PC-9 (cell line): ENCODE data around the gene CLINT1. TPM values are rescaled to one million over a fixed set of nuclear protein-coding genes. Genes with fewer than 3 reads are reported as not detected.

Source experiments
- BruUV-seq: library from RNA; stranded (reverse); fragments of 400-500 nt; replicated peaks from 2 replicates; lab custom pipeline; 2021; lab: Mats Ljungman, UMichigan
- CTCF ChIA-PET: fragments of 300-600 bp; sonication (Branson Sonifier 250); formaldehyde crosslinking; loops from one replicate; lab custom pipeline; 2022; ENCODE audit warnings: antibody characterized with exemption; lab: Charles Lee
- POLR2A ChIA-PET: fragments of 300-600 bp; sonication (Branson Sonifier 250); formaldehyde crosslinking; loops from one replicate; lab custom pipeline; 2022; ENCODE audit warnings: antibody characterized with exemption; ENCODE audit not compliant: unreplicated experiment; lab: Charles Lee
- DNase-seq, 2 experiments: peaks; one replicate each; pipeline versions ENCODE4 v3.0.0 to v3.0.0-alpha.2; 2015 to 2022; ENCODE audit warnings: mixed read lengths in 1 of 2
- H2AFZ ChIP-seq: fragments of 200-600 bp; sonication (generic); 2 replicates; pipeline ENCODE4 v1.8.1; 2017; ENCODE audit warnings: antibody characterized with exemption
- H3F3A ChIP-seq: fragments of 200-600 bp; sonication (generic); 2 replicates; pipeline ENCODE4 v1.8.1; 2017; ENCODE audit warnings: antibody characterized with exemption, mild to moderate bottlenecking, low read depth; ENCODE audit not compliant: insufficient read depth
- H3K27ac ChIP-seq: fragments of 200-600 bp; sonication (generic); 2 replicates; pipeline ENCODE4 v1.6.1; 2016; ENCODE audit warnings: mixed run types
- H3K27me3 ChIP-seq: fragments of 200-600 bp; sonication (generic); 2 replicates; pipeline ENCODE4 v1.6.1; 2016; ENCODE audit warnings: low read depth, mixed run types; ENCODE audit not compliant: insufficient read depth
- H3K36me3 ChIP-seq: fragments of 200-600 bp; sonication (generic); 2 replicates; pipeline ENCODE4 v1.6.1; 2016; ENCODE audit warnings: low read depth, mixed run types
- H3K4me1 ChIP-seq: fragments of 200-600 bp; sonication (generic); replicated peaks from 2 replicates; pipeline ENCODE4 v1.6.1; 2016; ENCODE audit warnings: mixed run types; ENCODE audit not compliant: insufficient read depth
- H3K4me2 ChIP-seq: fragments of 200-600 bp; sonication (generic); 2 replicates; pipeline ENCODE4 v1.6.1; 2017; ENCODE audit warnings: mixed run types
- H3K4me3 ChIP-seq: fragments of 200-600 bp; sonication (generic); 2 replicates; pipeline ENCODE4 v1.6.1; 2016; ENCODE audit warnings: mixed run types
- H3K79me2 ChIP-seq: fragments of 200-600 bp; sonication (generic); 2 replicates; pipeline ENCODE4 v1.6.1; 2017; ENCODE audit warnings: low read depth, mixed run types
- H3K9me2 ChIP-seq: fragments of 200-600 bp; sonication (generic); 2 replicates; pipeline ENCODE4 v1.8.1; 2017; ENCODE audit warnings: mild to moderate bottlenecking; ENCODE audit not compliant: insufficient read depth
- H3K9me3 ChIP-seq: fragments of 200-600 bp; sonication (generic); 2 replicates; pipeline ENCODE4 v1.8.1; 2016; ENCODE audit warnings: low read depth; ENCODE audit not compliant: insufficient read depth
- H4K20me1 ChIP-seq: fragments of 200-600 bp; sonication (generic); 2 replicates; pipeline ENCODE4 v1.8.1; 2017; ENCODE audit not compliant: insufficient read depth
- CTCF ChIP-seq: fragments of 200-600 bp; sonication (generic); conservative IDR thresholded peaks from 2 replicates; pipeline ENCODE4 v1.6.1; 2017; ENCODE audit warnings: mixed run types, antibody characterized with exemption, mild to moderate bottlenecking, moderate library complexity
- EZH2 ChIP-seq: fragments of 200-600 bp; sonication (generic); IDR thresholded peaks from 2 replicates; pipeline ENCODE4 v1.8.0; 2017; ENCODE audit warnings: antibody characterized with exemption, low read depth
- intact Hi-C: fragments of 100-400 bp; cut with micrococcal nuclease; formaldehyde crosslinking; loops from one replicate; pipeline ENCODE4 v1.10.0; 2022; ENCODE audit not compliant: unreplicated experiment
- total RNA-seq: library from RNA; stranded (reverse); gene quantifications from 2 replicates; pipeline ENCODE4 v1.2.3, GENCODE V29; 2021

The CLINT1 gene
- total RNA-seq, 1 experiment from 2014 or later, result 95.8 TPM

GRCh38 chr5:157747173-157747740, 111.7 kb downstream of the CLINT1 start:
- H3K79me2 ChIP-seq, result no peaks in the 10 kb centered on the region; the same call in 1 of the 2 replicates
- TF ChIP-seq EZH2 (no peak), CTCF (no peak)
- DNase-seq, result no peak
- no peaks in the 10 kb centered on the region for H3K36me3 ChIP-seq
- ChIA-PET CTCF (no interaction called here), POLR2A (no interaction called here)
- H3K4me2 ChIP-seq, result no peak overlapping the region
- H2AFZ ChIP-seq, result no peak overlapping the region
- H3K4me3 ChIP-seq, result no peak overlapping the region
- no peaks in the 10 kb centered on the region for H3K9me2 ChIP-seq
- no TSS peak for BruUV-seq
- H3K9me3 ChIP-seq, result no peaks in the 10 kb centered on the region
- H3K27ac ChIP-seq, result no peak overlapping the region
- intact Hi-C loops, result no loop called here
- H3K4me1 ChIP-seq, result peaks cover 12% of the 10 kb centered on the region
- peaks cover 3% of the 10 kb centered on the region; the same call in 1 of the 2 replicates for H3F3A ChIP-seq
- H4K20me1 ChIP-seq, result no peaks in the 10 kb centered on the region
- no peaks in the 10 kb centered on the region for H3K27me3 ChIP-seq

- H3K9me2 ChIP-seq, result no peaks in the 10 kb centered on the region
- H3K9me3 ChIP-seq, result no peaks in the 10 kb centered on the region
- H3F3A ChIP-seq, result peaks cover 3% of the 10 kb centered on the region; the same call in 1 of the 2 replicates
- POLR2A ChIA-PET, result no interaction called here
- H3K79me2 ChIP-seq, result no peaks in the 10 kb centered on the region; the same call in 1 of the 2 replicates
- no peak for DNase-seq
- no peaks in the 10 kb centered on the region for H4K20me1 ChIP-seq
- CTCF ChIA-PET, result no interaction called here
- H3K27ac ChIP-seq, result no peak overlapping the region
- H3K36me3 ChIP-seq, result no peaks in the 10 kb centered on the region
- TF ChIP-seq CTCF (no peak), EZH2 (no peak)
- no TSS peak for BruUV-seq
- H3K4me1 ChIP-seq, result peaks cover 12% of the 10 kb centered on the region
- H3K4me2 ChIP-seq, result peak overlapping the region; percentile 90
- 0 out of 2 replicates have a peak overlapping the region, but pooled peaks have one; percentile 96 for H2AFZ ChIP-seq
- H3K4me3 ChIP-seq, result peak overlapping the region; percentile 89; the same call in 1 of the 2 replicates
- intact Hi-C loops, result no loop called here
- H3K27me3 ChIP-seq, result no peaks in the 10 kb centered on the region
These were observed 113.9 kb downstream of the CLINT1 start for GRCh38 chr5:157745041-157745456.

- CTCF ChIA-PET, result interaction anchor here (0.6 to 2.6 kb wide), 4 partner anchors 13 to 1194 kb away, joined by 3 to 14 read pairs (median 10); partner anchors contain the start of gene THG1L
- peaks cover 3% of the 10 kb centered on the region; the same call in 1 of the 2 replicates for H3F3A ChIP-seq
- peak overlapping the region; percentile 89 for H3K4me3 ChIP-seq
- no TSS peak for BruUV-seq
- peaks cover 12% of the 10 kb centered on the region for H3K4me1 ChIP-seq
- peak overlapping the region; percentile 96 for H2AFZ ChIP-seq
- POLR2A ChIA-PET, result interaction anchor here (0.6 kb wide), 1 partner anchor 155 kb away, joined by 3 read pairs; no protein-coding TSS in a partner anchor
- no peak overlapping the region for H3K27ac ChIP-seq
- intact Hi-C loops, result loop anchor here (5.0 kb wide), 2 partner anchors 267 to 402 kb away; no protein-coding TSS in a partner anchor
- no peaks in the 10 kb centered on the region for H3K9me2 ChIP-seq
- peak overlapping the region; percentile 90 for H3K4me2 ChIP-seq
- H3K9me3 ChIP-seq, result no peaks in the 10 kb centered on the region
- no peaks in the 10 kb centered on the region for H3K27me3 ChIP-seq
- no peak for TF ChIP-seq EZH2
- TF ChIP-seq CTCF, result no peak
- H3K36me3 ChIP-seq, result no peaks in the 10 kb centered on the region
- no peak for DNase-seq
- no peaks in the 10 kb centered on the region for H3K79me2 ChIP-seq
- H4K20me1 ChIP-seq, result no peaks in the 10 kb centered on the region
These were observed 114.6 kb downstream of the CLINT1 start for GRCh38 chr5:157744051-157745011.
